Measurements from ENCODE around the gene TUBA1C. TPM values are rescaled to one million over a fixed set of nuclear protein-coding genes. Genes with fewer than 3 reads are reported as not detected.
"Not testable (repeated sequence)": the region's sequence is repeated elsewhere in the genome, so short reads cannot be mapped to it uniquely, and the experiment has no call there.

TUBA1C gene
- total and polyA plus RNA-seq, 10 of the 15 experiments (the other 5 are each of a cell fraction or from before 2014, with no cell fraction given): 285 to 1,003 (median 441) TPM

- ChIA-PET SMC1A (ENCODE audit: uncharacterized antibody, unreplicated experiment) (interaction anchor here (0.9 kb wide), 1 partner anchor 11 kb away, joined by 3 read pairs; no protein-coding TSS in a partner anchor), CTCF (interaction anchor here (0.8 to 1.2 kb wide), 3 partner anchors 8 to 91 kb away, joined by 3 to 5 read pairs (median 4); partner anchors contain the start of gene DNAJC22), POLR2A (interaction anchor here (0.6 to 1.2 kb wide), 2 partner anchors 11 to 238 kb away, joined by 3 to 4 read pairs; no protein-coding TSS in a partner anchor)
- WGBS (ENCODE audit: insufficient coverage, insufficient replicate concordance, low lambda C conversion rate, missing lambda C conversion rate): 91% methylated on average over 10 of the region's 10 CpGs
- intact Hi-C loops (cut with micrococcal nuclease; ENCODE audit: unreplicated experiment); H3K27ac ChIP-seq (ENCODE audit: control insufficient read depth, insufficient read depth); ATAC-seq; H3K27me3 ChIP-seq (replicated peaks in 1 of 2; ENCODE audit: control insufficient read depth in 2 of 2, insufficient read depth in 2 of 2, low read length in 1 of 2); FAIRE-seq; RAD21 ChIA-PET (ENCODE audit: unreplicated experiment); H3K4me1 ChIP-seq (ENCODE audit: control insufficient read depth, insufficient read depth, low read length); in situ Hi-C loops (cut with MboI); H3K9me3 ChIP-seq (replicated peaks; ENCODE audit: control insufficient read depth, insufficient read depth, low read length); H3K79me2 ChIP-seq (ENCODE audit: control insufficient read depth, insufficient read depth, low read length); BruUV-seq (replicated peaks); H3K4me3 ChIP-seq; H4K20me1 ChIP-seq (ENCODE audit: control insufficient read depth, insufficient read depth); H3K4me2 ChIP-seq (ENCODE audit: control insufficient read depth, insufficient read depth); DNase-seq (ENCODE audit: low read depth, low spot score); H3K36me3 ChIP-seq (ENCODE audit: control insufficient read depth in 2 of 2, insufficient read depth in 2 of 2, low read length in 1 of 2); H2AFZ ChIP-seq (ENCODE audit: control insufficient read depth, low read depth, low read length); H3K9ac ChIP-seq (ENCODE audit: control insufficient read depth, insufficient read depth, low read length): not testable (repeated sequence)
These were observed 9.4 kb upstream of the TUBA1C start for GRCh38 chr12:49255456-49255855.

- H3K4me2 ChIP-seq (ENCODE audit: control insufficient read depth, insufficient read depth): no peak overlapping the region
- in situ Hi-C loops (cut with MboI) (no loop called here), intact Hi-C loops (cut with micrococcal nuclease; ENCODE audit: unreplicated experiment) (no loop called here)
- H2AFZ ChIP-seq (ENCODE audit: control insufficient read depth, low read depth, low read length): no peak overlapping the region
- RAD21 ChIA-PET (ENCODE audit: unreplicated experiment): no interaction called here
- CTCF ChIA-PET: interaction anchor here (0.8 kb wide), 1 partner anchor 91 kb away, joined by 3 read pairs; the partner anchor contains the start of gene DNAJC22
- SMC1A ChIA-PET (ENCODE audit: uncharacterized antibody, unreplicated experiment): interaction anchor here (0.9 kb wide), 1 partner anchor 11 kb away, joined by 3 read pairs; no protein-coding TSS in a partner anchor
- POLR2A ChIA-PET: no interaction called here
- H3K27me3 ChIP-seq (replicated peaks in 1 of 2; ENCODE audit: control insufficient read depth in 2 of 2, insufficient read depth in 2 of 2, low read length in 1 of 2): no peaks in the 10 kb centered on the region
- FAIRE-seq: no peak
- no peaks in the 10 kb centered on the region for H3K4me1 ChIP-seq (ENCODE audit: control insufficient read depth, insufficient read depth, low read length)
- no peak for DNase-seq (ENCODE audit: low read depth, low spot score)
- no peaks in the 10 kb centered on the region for H4K20me1 ChIP-seq (ENCODE audit: control insufficient read depth, insufficient read depth)
- no peak for ATAC-seq
- no TSS peak for BruUV-seq (replicated peaks)
- no peaks in the 10 kb centered on the region for H3K36me3 ChIP-seq (ENCODE audit: control insufficient read depth in 2 of 2, insufficient read depth in 2 of 2, low read length in 1 of 2)
- 75% methylated on average over 11 of the region's 11 CpGs for WGBS (ENCODE audit: insufficient coverage, insufficient replicate concordance, low lambda C conversion rate, missing lambda C conversion rate)
- no peaks in the 10 kb centered on the region for H3K9me3 ChIP-seq (replicated peaks; ENCODE audit: control insufficient read depth, insufficient read depth, low read length)
- TF ChIP-seq, protein P1, sequence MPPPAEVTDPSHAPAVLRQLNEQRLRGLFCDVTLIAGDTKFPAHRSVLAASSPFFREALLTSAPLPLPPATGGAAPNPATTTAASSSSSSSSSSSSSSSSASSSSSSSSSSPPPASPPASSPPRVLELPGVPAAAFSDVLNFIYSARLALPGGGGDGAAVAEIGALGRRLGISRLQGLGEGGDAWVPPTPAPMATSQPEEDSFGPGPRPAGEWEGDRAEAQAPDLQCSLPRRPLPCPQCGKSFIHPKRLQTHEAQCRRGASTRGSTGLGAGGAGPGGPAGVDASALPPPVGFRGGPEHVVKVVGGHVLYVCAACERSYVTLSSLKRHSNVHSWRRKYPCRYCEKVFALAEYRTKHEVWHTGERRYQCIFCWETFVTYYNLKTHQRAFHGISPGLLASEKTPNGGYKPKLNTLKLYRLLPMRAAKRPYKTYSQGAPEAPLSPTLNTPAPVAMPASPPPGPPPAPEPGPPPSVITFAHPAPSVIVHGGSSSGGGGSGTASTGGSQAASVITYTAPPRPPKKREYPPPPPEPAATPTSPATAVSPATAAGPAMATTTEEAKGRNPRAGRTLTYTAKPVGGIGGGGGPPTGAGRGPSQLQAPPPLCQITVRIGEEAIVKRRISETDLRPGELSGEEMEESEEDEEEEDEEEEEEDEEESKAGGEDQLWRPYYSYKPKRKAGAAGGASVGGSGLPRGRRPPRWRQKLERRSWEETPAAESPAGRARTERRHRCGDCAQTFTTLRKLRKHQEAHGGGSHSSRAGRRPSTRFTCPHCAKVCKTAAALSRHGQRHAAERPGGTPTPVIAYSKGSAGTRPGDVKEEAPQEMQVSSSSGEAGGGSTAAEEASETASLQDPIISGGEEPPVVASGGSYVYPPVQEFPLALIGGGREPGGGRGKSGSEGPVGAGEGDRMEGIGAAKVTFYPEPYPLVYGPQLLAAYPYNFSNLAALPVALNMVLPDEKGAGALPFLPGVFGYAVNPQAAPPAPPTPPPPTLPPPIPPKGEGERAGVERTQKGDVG (CRISPR knock-in tag; IDR thresholded peaks at IDR 0.05): no peak
- no peak for TF ChIP-seq MTA3 (IDR thresholded peaks at IDR 0.05; ENCODE audit: borderline replicate concordance, low read length)
- no peak for TF ChIP-seq RUNX3 (IDR thresholded peaks at IDR 0.05; ENCODE audit: low read length)
- no peak for TF ChIP-seq ATF3 (IDR thresholded peaks at IDR 0.05; ENCODE audit: borderline replicate concordance, extremely low read depth, low read depth, low read length)
- H3K4me3 ChIP-seq: no peak overlapping the region
- no peaks in the 10 kb centered on the region for H3K79me2 ChIP-seq (ENCODE audit: control insufficient read depth, insufficient read depth, low read length)
- H3K9ac ChIP-seq (ENCODE audit: control insufficient read depth, insufficient read depth, low read length): no peak overlapping the region
- H3K27ac ChIP-seq (ENCODE audit: control insufficient read depth, insufficient read depth): no peak overlapping the region
These were observed 8.8 kb upstream of the TUBA1C start for GRCh38 chr12:49255857-49256637.

All from GM12878 (cell line).